GM12873 (cell line): ENCODE results near the gene TMEM130.

Experiments used
- CTCF ChIP-seq: IDR thresholded peaks from 2 replicates; pipeline ENCODE4 v1.5.1; 2012; ENCODE audit warnings: low read depth, mild to moderate bottlenecking, moderate library complexity, low read length, control low read depth; ENCODE audit not compliant: insufficient read depth; ENCODE audit errors: missing control alignments

TMEM130 gene

GRCh38 chr7:98860071-98860470, 9.7 kb downstream of the TMEM130 start:
- TF ChIP-seq CTCF, result no peak

- TF ChIP-seq CTCF, result no peak
Measured at GRCh38 chr7:98855610-98856422, 14.0 kb downstream of the TMEM130 start.

- no peak for TF ChIP-seq CTCF
Measured at GRCh38 chr7:98852826-98853225, 17.0 kb downstream of the TMEM130 start.

GRCh38 chr7:98848918-98849317, 20.9 kb downstream of the TMEM130 start:
- no peak for TF ChIP-seq CTCF

- TF ChIP-seq CTCF, result peak; percentile 98
Measured at GRCh38 chr7:98841179-98841997, 28.4 kb downstream of the TMEM130 start.

- TF ChIP-seq CTCF, result no peak
Measured at GRCh38 chr7:98840722-98841121, 29.1 kb downstream of the TMEM130 start.

- no peak for TF ChIP-seq CTCF
Measured at GRCh38 chr7:98840096-98840495, 29.7 kb downstream of the TMEM130 start.
